ENCODE measurements around the gene TAS1R1.
"Not testable (repeated sequence)": the region's sequence is repeated elsewhere in the genome, so short reads cannot be mapped to it uniquely, and the experiment has no call there.

Gene TAS1R1

GRCh38 chr1:6592441-6592840, 37.3 kb downstream of the TAS1R1 start:
- DNase-seq, result no peak

- no peak for DNase-seq
Observed at GRCh38 chr1:6592865-6593593, 37.9 kb downstream of the TAS1R1 start.

- DNase-seq, result no peak
Observed at GRCh38 chr1:6593810-6594209, 38.7 kb downstream of the TAS1R1 start.

GRCh38 chr1:6594977-6595740, 40.1 kb downstream of the TAS1R1 start:
- no peak for DNase-seq

- peak; percentile 45 for DNase-seq
Observed at GRCh38 chr1:6596351-6596750, 41.2 kb downstream of the TAS1R1 start.

DNA sequence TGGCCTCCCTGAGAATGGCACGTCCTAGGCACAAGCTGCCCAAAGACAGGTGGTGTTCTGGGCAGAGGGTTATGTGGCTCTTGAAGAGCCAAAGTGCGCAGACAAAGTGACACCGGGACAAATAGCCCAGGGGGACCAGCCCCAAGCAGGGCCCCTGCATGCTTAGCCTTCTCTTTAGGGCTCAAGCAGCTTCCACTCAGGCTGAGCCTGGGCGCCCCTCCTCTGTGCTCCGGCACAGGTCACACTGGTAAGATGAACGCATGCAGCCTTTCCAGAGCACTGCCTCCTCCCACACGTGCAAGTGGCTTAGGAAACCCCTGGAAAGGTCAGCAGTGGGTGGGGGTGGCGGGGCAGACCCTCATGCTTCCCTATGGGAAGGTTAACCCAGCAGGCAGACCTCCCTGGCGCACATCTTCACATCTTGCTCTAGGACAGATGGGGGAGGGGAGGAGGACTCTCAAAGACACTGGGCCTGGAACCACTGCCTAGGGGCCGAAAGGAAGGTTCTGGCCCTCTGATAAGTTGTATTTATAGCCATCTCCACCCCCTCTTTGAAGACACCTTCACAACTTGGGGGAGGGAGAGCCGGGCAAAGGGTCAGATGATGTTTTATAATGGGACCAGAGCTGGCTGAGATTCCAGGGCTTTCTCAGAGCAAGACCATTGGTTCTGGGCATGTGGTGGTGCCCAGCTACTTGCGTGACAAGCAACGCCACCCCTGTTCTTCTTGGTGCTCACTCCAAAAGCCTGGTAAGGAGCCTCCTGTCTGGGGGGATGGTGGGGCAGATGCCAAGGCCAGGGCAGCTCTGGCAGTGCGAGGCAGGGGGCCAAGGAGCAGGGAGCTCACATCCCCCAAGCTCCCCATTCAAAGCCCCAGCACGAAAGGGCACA, 42.0 kb downstream of the TAS1R1 start:
- DNase-seq, result no peak

DNA sequence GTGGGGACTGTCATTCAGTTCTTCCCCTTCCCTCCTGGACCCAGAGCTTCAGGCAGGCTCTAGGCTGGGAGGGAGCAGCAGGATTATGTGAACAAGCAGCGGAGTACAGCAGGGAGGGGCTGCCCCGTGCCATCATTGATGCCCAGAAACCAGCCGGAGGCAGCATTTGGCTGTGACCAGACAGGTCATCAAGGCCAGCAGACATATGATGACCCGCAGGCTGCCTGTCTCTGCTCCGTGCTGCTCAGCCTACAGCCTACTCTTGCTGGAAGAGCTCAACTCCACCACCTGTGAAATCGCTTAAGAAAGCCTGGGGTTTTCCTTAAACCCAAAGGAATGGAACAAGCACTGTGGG, 42.6 kb downstream of the TAS1R1 start:
- no peak for DNase-seq

GRCh38 chr1:6599141-6599975, 44.3 kb downstream of the TAS1R1 start:
- DNase-seq, result peak; percentile 78

- not testable (repeated sequence) for DNase-seq
Observed at GRCh38 chr1:6599991-6600390, 44.9 kb downstream of the TAS1R1 start.

DNA sequence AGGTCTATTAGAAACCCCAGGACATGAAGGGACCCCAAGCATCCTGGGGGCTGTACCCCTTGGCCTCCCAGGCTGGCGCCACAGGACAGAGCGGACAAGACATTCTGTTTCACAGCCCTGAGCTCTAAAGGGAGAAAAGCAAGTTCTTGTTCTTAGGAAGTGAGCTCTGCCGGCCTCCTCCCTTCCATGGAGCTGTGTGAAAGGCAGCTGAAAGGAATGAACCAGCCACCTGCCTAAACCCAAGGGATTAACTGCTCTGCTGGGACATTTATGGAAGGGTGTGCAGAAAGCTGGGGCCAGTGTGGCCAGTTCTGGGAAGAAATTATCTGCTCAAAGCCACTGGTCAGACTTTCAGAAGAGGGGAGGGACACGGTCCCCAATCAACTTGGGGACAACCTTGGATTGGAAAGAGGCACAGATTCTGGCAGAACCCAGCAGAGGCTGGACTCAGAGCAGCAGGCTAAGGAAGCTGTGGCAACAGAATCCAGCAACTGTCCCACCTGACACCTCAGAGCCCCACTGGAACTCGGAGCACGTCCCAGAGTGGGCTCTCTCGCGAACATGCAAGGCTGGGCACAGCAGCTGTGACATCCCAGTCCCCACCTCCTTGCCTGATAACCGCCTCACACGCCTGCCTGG, 45.4 kb downstream of the TAS1R1 start:
- no peak for DNase-seq

DNA sequence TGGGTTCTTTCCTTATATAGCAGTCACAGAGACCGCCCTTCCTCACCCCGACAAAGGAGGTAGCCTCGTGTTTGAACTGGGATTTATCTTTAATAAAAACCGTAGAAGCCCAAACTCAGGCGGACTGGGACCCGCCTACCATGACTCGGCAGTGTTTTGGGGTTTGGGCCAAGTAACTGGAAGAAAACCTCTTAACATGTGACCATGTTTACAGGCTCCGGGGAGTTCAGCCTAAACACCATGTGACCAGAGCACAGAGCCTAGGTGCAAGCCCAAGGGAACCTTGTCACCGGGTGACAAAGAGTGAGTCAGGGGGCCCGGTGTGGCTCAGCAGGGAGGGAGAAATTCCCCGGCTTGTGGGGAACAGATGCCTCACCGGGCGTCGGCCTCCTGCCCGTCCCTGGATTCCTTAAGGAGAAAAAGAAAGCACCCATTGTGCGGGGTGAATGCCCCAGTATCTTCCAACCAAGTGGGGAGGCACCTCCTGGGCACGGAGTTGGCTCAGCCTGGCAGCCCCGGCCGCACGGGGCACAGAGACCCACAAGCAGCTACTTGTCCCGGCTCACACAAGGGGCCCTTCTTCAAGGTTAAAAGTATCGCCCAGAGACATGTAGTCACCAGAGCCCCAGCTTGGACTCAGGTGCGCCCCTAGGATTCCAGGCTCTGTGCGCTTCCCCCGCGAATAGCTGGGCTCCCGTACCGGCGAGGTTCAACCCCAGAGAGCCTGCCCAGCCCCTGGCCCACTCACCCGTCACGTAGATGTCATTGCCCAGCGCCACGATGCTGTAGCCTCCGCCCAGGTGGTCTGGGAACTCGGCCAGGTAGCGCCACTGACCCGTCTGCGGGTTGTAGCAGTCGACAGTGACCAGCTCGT, 46.2 kb downstream of the TAS1R1 start:
- peak; percentile 99 for DNase-seq

GRCh38 chr1:6601923-6602668, 47.0 kb downstream of the TAS1R1 start:
- peak; percentile 53 for DNase-seq

DNA sequence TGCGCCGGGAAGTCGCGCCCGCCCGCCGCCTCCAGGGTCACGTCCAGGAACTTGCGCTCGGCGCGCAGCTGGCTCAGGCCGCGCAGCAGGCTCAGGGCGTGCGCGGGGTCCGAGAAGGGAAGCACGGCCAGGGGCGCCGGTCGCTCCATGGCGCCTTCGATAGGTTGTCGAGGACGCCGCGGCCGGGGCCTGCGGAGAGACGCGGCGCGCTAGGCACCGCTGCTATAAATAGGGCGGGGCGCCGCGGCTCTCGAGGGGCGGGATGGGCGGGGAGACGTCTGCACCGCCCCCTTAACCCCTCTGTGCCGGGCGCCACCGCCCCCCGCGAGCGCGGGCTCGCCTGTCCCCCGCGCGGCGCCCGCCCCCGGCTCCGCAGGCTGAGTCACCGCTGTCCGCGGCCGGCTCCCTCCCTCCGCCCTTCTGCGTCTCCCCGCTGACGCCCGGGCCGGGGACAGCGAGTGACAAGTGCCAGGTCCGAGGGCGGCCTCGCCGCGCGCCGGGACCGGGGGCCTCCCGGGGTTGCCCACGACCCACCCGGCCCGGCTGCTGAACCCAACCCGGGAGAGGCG, 47.6 kb downstream of the TAS1R1 start, which contains the start of gene KLHL21:
Gene KLHL21 (minus strand): TSS at position 201 of the 569 bp plus-strand sequence. CDS start 52 bp downstream, at position 149.
- peak; percentile 95 for DNase-seq

DNA sequence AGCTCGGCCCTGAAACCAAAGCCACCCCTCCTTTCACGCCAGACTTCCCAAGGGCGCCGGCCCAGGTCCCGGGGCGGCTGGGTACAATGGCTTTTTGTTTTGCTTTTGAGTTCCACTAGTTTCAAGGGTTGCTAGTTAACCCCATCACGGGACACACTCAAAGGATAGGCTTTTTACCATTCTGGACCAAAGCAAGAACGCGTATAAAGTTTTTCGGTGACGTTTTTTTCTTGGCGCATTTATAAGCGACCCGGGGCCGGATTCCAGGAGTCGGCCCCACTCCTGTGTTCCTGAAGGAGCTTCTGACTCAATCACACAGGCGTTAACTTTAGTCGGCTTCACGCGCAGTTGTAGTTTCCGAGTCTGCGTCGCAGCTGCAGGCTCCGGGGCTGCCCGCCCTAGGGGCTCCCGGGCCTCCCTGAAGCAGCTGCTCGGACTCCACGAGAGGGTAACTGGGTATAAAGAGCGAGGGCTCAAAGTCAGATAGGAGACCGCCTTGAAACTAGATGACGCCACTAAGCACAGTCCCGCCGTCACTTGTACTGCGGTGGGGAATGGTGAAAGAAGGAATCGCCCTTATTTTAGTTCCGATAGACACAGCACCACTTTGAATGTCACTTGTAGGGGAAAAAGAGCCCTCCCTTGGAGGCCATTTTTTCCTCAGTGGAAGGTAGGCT, 48.3 kb downstream of the TAS1R1 start:
- peak; percentile 83 for DNase-seq

DNA sequence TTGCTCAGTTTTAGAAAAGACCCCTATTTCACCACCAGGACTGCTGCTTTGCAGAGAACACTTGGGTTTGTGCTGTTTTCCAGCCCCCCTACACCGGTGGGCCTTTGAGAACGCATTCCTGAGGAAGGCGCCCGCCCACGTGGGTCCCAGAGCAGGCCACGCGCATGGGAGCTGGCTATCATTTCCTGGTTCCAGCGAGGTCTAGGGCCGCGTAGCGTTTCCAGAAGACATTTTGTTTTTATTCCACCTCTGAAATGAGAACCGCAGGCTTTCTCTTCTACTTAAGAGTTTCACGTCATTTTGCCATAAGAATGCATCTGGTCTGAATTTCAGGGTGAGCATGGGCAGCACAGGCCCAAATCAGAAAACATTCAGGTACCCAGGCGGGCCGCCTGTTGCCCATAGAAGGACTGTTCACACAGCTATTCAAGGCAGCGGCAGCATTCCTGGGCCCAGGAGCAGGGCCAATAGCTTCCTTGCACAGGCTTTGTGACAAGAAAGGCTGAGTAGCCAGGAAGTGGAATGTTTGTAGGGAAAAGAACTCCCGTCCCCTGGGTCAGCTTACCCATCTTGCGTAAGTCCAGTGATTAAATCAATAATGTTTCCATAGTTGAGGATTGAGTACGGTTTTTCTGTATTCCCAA, 48.9 kb downstream of the TAS1R1 start:
- DNase-seq, result peak; percentile 48

- DNase-seq, result peak; percentile 59
Observed at GRCh38 chr1:6612641-6613360, 57.7 kb downstream of the TAS1R1 start.

GRCh38 chr1:6613361-6614018, 58.4 kb downstream of the TAS1R1 start, which contains the start of gene PHF13:
Gene PHF13, plus strand, starts transcription at chr1:6613731. Its CDS starts 336 bp downstream, at chr1:6614067.
- DNase-seq, result peak; percentile 99

All from hematopoietic multipotent progenitor cell treated with erythropoietin and hydrocortisone succinate and interleukin-3 and kit ligand, for 6 days (in vitro differentiated cells).